ENCODE data around the gene FUT8. TPM values are rescaled to one million over a fixed set of nuclear protein-coding genes. Genes with fewer than 3 reads are reported as not detected.

The FUT8 gene
- total and polyA plus RNA-seq, 2 donors (not counting 1 experiment from before 2014, with no cell fraction given) = 13.2 to 91.8 TPM

- ChIA-PET CTCF (no interaction called here), POLR2A (no interaction called here)
- H3K36me3 ChIP-seq (replicated peaks in 1 of 2; ENCODE audit: control extremely low read depth in 1 of 2, control insufficient read depth in 1 of 2, extremely low read depth in 1 of 2, insufficient read depth in 2 of 2, low read length in 1 of 2) = peaks cover 0 to 18% of the 10 kb centered on the region in 2 experiments
- 93% methylated on average over 3 of the region's 5 CpGs for WGBS (ENCODE audit: insufficient coverage)
- H3K9me3 ChIP-seq (ENCODE audit: control extremely low read depth in 1 of 3, control insufficient read depth in 2 of 3, insufficient read depth in 1 of 3, low read length in 2 of 3) = no peaks in the 10 kb centered on the region
- Mint-ChIP-seq H3K9me3 (ENCODE audit: insufficient read depth) (no peaks in the 10 kb centered on the region), H3K4me3 (no peak overlapping the region), H3K4me1 (peaks cover 5% of the 10 kb centered on the region), H3K27me3 (no peaks in the 10 kb centered on the region), H3K27ac (no peak overlapping the region)
- H3K4me2 ChIP-seq (replicated peaks; ENCODE audit: low read depth, low read length, poor library complexity, severe bottlenecking) = no peak overlapping the region
- no peaks in the 10 kb centered on the region for H3K4me1 ChIP-seq (ENCODE audit: control insufficient read depth in 2 of 2, insufficient read depth in 2 of 2, low read length in 2 of 2)
- H4K20me1 ChIP-seq (ENCODE audit: control insufficient read depth, insufficient read depth, low read length, poor library complexity, severe bottlenecking) = peaks cover 5% of the 10 kb centered on the region
- H2AFZ ChIP-seq (ENCODE audit: insufficient read depth, low read depth, low read length, poor library complexity, severe bottlenecking) = no peak overlapping the region
- no peak overlapping the region for H3K9ac ChIP-seq (ENCODE audit: low read length)
- H3K79me2 ChIP-seq (ENCODE audit: control insufficient read depth, insufficient read depth, low read length) = peaks cover 3% of the 10 kb centered on the region
- no peaks in the 10 kb centered on the region for H3K27me3 ChIP-seq (replicated peaks in 1 of 4; ENCODE audit: control extremely low read depth in 1 of 4, control insufficient read depth in 3 of 4, insufficient read depth in 4 of 4, low read length in 3 of 4)
- H3K27ac ChIP-seq (ENCODE audit: low read length in 2 of 2) = no peak overlapping the region
- no peak overlapping the region for H3K4me3 ChIP-seq (ENCODE audit: control extremely low read depth in 1 of 5, extremely low read depth in 1 of 5, insufficient read depth in 1 of 5, low read depth in 2 of 5, low read length in 4 of 5)
- TF ChIP-seq EZH2 (IDR thresholded peaks at IDR 0.05; ENCODE audit: borderline replicate concordance, insufficient read depth, low read depth, low read length, poor library complexity, severe bottlenecking) (no peak), CTCF (IDR thresholded peaks at IDR 0.05) (no peak)
- DNase-seq (no peak), ATAC-seq (ENCODE audit: low read depth) (no peak)
- intact Hi-C loops (cut with micrococcal nuclease) = no loop called here
Measured at GRCh38 chr14:65622703-65623102, 210.2 kb downstream of the FUT8 start.

- Histone ChIP-seq H3K79me2 (ENCODE audit: control insufficient read depth, insufficient read depth, low read length) (peaks cover 3% of the 10 kb centered on the region), H3K9me3 (ENCODE audit: control extremely low read depth in 1 of 3, control insufficient read depth in 2 of 3, insufficient read depth in 1 of 3, low read length in 2 of 3) (no peaks in the 10 kb centered on the region), H3K4me3 (ENCODE audit: control extremely low read depth in 1 of 5, extremely low read depth in 1 of 5, insufficient read depth in 1 of 5, low read depth in 2 of 5, low read length in 4 of 5) (no peak overlapping the region), H3K36me3 (replicated peaks in 1 of 2; ENCODE audit: control extremely low read depth in 1 of 2, control insufficient read depth in 1 of 2, extremely low read depth in 1 of 2, insufficient read depth in 2 of 2, low read length in 1 of 2) (peaks cover 0 to 18% of the 10 kb centered on the region in 2 experiments), H3K9ac (ENCODE audit: low read length) (no peak overlapping the region), H2AFZ (ENCODE audit: insufficient read depth, low read depth, low read length, poor library complexity, severe bottlenecking) (no peak overlapping the region), H3K27ac (ENCODE audit: low read length in 2 of 2) (no peak overlapping the region), H3K27me3 (replicated peaks in 1 of 4; ENCODE audit: control extremely low read depth in 1 of 4, control insufficient read depth in 3 of 4, insufficient read depth in 4 of 4, low read length in 3 of 4) (no peaks in the 10 kb centered on the region), H3K4me1 (ENCODE audit: control insufficient read depth in 2 of 2, insufficient read depth in 2 of 2, low read length in 2 of 2) (no peaks in the 10 kb centered on the region), H3K4me2 (replicated peaks; ENCODE audit: low read depth, low read length, poor library complexity, severe bottlenecking) (no peak overlapping the region), H4K20me1 (ENCODE audit: control insufficient read depth, insufficient read depth, low read length, poor library complexity, severe bottlenecking) (peaks cover 5% of the 10 kb centered on the region)
- ATAC-seq (ENCODE audit: low read depth) (no peak), DNase-seq (no peak)
- no CpG with 5 or more reads among the region's 1 CpG for WGBS (ENCODE audit: insufficient coverage)
- intact Hi-C loops (cut with micrococcal nuclease) = no loop called here
- H3K27me3 Mint-ChIP-seq = no peaks in the 10 kb centered on the region
- peaks cover 4% of the 10 kb centered on the region for H3K4me1 Mint-ChIP-seq
- H3K9me3 Mint-ChIP-seq (ENCODE audit: insufficient read depth) = no peaks in the 10 kb centered on the region
- no peak overlapping the region for H3K27ac Mint-ChIP-seq
- POLR2A ChIA-PET = interaction anchor here (0.5 kb wide), 1 partner anchor 203 kb away, joined by 4 read pairs; no protein-coding TSS in a partner anchor
- TF ChIP-seq EZH2 (IDR thresholded peaks at IDR 0.05; ENCODE audit: borderline replicate concordance, insufficient read depth, low read depth, low read length, poor library complexity, severe bottlenecking) = no peak
- TF ChIP-seq CTCF (IDR thresholded peaks at IDR 0.05) = no peak
- CTCF ChIA-PET = no interaction called here
- no peak overlapping the region for H3K4me3 Mint-ChIP-seq
Measured at GRCh38 chr14:65623759-65624158, 211.2 kb downstream of the FUT8 start.
